Muscle of leg (tissue), 11 donors: ENCODE measurements around the gene ARHGEF11. TPM values are rescaled to one million over a fixed set of nuclear protein-coding genes. Genes with fewer than 3 reads are reported as not detected.

Experiments used
- DNase-seq: peaks from one replicate; pipeline ENCODE4 v3.0.0; 2013
- H3K27ac ChIP-seq: one replicate; pipeline ENCODE4 v1.5.1; 2013; ENCODE audit warnings: mild to moderate bottlenecking, low read length, control low read depth
- H3K27me3 ChIP-seq: one replicate; pipeline ENCODE4 v1.6.1; 2013; ENCODE audit warnings: low read length; ENCODE audit not compliant: control insufficient read depth, insufficient read depth
- H3K36me3 ChIP-seq: one replicate; pipeline ENCODE4 v1.6.1; 2013; ENCODE audit warnings: low read length; ENCODE audit not compliant: control insufficient read depth, insufficient read depth
- H3K4me1 ChIP-seq: one replicate; pipeline ENCODE4 v1.6.1; 2013; ENCODE audit warnings: low read length; ENCODE audit not compliant: control insufficient read depth, insufficient read depth
- H3K4me3 ChIP-seq: one replicate; pipeline ENCODE4 v1.5.1; 2013; ENCODE audit warnings: low read length, control low read depth
- H3K9me3 ChIP-seq: replicated peaks from 2 replicates; pipeline ENCODE4 v1.6.1; 2013; ENCODE audit warnings: low read depth, low read length; ENCODE audit not compliant: control insufficient read depth
- WGBS: methylation state at CpG from one replicate; pipeline ENCODE4 v1.1.5; 2013; ENCODE audit warnings: missing lambda C conversion rate; ENCODE audit not compliant: insufficient coverage; 5-methylcytosine and 5-hydroxymethylcytosine counted together
- polyA plus RNA-seq, 8 donors: library from polyadenylated mRNA; unstranded; fragments of 120-200 nt; gene quantifications; one replicate each; pipeline versions ENCODE4 v1.2.1 to v1.2.3, GENCODE V29; 2013; ENCODE audit warnings: inconsistent platforms in 1 of 8, low replicate concordance in 1 of 8; ENCODE audit not compliant: insufficient read length in 8 of 8, insufficient read depth in 1 of 8
- total RNA-seq: library from RNA; stranded (reverse); fragments of 120-200 nt; gene quantifications from one replicate; pipeline ENCODE4 v1.2.4, GENCODE V29; 2013

Gene ARHGEF11
- total and polyA plus RNA-seq, 9 donors, result 18.4 to 30.0 (median 22.3) TPM

DNA sequence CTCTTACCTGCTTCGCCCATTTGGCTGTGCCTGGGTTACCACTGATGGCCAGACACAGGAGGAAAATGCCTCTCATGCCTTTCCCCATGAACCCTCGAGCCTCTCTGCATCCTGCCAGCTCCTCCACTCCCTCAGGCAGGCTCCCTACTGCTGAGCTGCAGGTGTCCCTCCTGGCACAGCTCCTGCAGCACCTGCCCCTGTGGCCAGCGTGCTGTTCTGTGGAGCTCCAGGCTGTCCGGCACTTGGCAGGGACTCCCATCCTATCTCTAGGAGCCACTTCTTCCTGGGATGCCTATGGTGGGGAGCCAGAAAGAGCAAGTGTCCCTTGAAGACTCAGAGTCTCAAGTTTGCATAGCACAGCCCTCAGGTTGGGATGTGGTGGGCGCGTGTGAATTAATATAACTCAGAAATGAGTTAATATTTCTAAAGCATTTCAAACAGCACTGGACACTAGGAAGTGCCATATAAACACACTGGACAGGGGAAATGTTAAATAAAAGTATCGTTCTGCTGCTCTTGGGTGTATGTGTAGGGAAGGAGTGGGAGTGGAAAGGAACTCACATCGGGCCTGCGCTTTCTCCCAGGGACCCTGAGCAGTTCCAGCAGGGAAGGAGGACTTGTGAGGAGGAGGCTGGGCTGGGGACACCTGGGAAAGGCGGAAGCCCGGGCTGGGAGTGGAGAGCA is 122.4 kb downstream of the ARHGEF11 start:
- Histone ChIP-seq H3K36me3 (no peaks in the 10 kb centered on the region), H3K4me3 (no peak overlapping the region), H3K4me1 (peaks cover 36% of the 10 kb centered on the region), H3K27ac (no peak overlapping the region), H3K9me3 (peaks cover 1% of the 10 kb centered on the region), H3K27me3 (peaks cover 87% of the 10 kb centered on the region)
- 2% methylated on average over 9 of the region's 11 CpGs for WGBS
- DNase-seq, result no peak

GRCh38 chr1:156921053-156921529 is 124.5 kb downstream of the ARHGEF11 start:
- 90% methylated on average over 2 of the region's 7 CpGs for WGBS
- H3K4me1 ChIP-seq, result peaks cover 26% of the 10 kb centered on the region

GRCh38 chr1:156920233-156921052 is 125.1 kb downstream of the ARHGEF11 start, which contains the start of gene LRRC71:
LRRC71 (plus strand) TSS chr1:156920632; CDS start chr1:156920804, 172 bp downstream.
- Histone ChIP-seq H3K27me3 (peaks cover 64% of the 10 kb centered on the region), H3K4me3 (peak within 1 kb of the TSS; percentile 3), H3K27ac (no peak within 1 kb of the TSS), H3K4me1 (peaks cover 26% of the 10 kb centered on the region), H3K9me3 (peaks cover 2% of the 10 kb centered on the region), H3K36me3 (peaks cover 5% of the 10 kb centered on the region)
- WGBS, result 2% methylated on average over 66 of the region's 71 CpGs
- DNase-seq, result peak; percentile 87

More at GRCh38 chr1:156921053-156921529, 124.5 kb downstream of the ARHGEF11 start:
- no peak for DNase-seq
- Histone ChIP-seq H3K27ac (no peak overlapping the region), H3K4me3 (no peak overlapping the region), H3K36me3 (no peaks in the 10 kb centered on the region), H3K9me3 (peaks cover 2% of the 10 kb centered on the region), H3K27me3 (peaks cover 67% of the 10 kb centered on the region)

GRCh38 chr1:156914440-156914856 is 131.1 kb downstream of the ARHGEF11 start:
- peaks cover 38% of the 10 kb centered on the region for H3K36me3 ChIP-seq
- H3K4me1 ChIP-seq, result peaks cover 23% of the 10 kb centered on the region
- H3K4me3 ChIP-seq, result no peak overlapping the region

DNA sequence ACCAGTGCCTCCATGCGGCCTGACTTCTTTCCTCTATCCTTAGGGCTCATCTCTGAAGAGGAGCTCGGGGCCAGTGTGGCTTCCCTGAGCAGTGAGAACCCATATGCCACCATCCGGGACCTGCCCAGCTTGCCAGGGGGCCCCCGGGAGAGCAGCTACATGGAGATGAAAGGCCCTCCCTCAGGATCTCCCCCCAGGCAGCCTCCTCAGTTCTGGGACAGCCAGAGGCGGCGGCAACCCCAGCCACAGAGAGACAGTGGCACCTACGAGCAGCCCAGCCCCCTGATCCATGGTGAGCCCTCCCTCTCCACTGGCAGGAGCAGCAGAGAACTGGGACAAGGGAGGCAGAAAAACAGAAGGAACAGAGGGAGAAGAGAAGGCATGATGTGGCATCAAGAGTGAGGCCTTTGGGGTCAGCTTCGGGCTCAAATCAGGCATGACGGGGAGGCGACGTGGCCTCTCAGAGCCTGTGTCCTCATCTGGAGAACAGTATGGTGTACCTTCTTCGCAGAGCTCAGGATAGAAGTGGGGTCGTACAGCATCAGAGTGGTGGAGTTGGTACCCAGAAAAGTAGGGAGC is 131.6 kb downstream of the ARHGEF11 start:
- H3K9me3 ChIP-seq, result peaks cover 2% of the 10 kb centered on the region
- H3K27me3 ChIP-seq, result peaks cover 5% of the 10 kb centered on the region
- no peak for DNase-seq
- H3K36me3 ChIP-seq, result peaks cover 38% of the 10 kb centered on the region
- H3K4me1 ChIP-seq, result peaks cover 23% of the 10 kb centered on the region
- H3K4me3 ChIP-seq, result no peak overlapping the region
- H3K27ac ChIP-seq, result peak overlapping the region; percentile 42
- 81% methylated on average over 12 of the region's 13 CpGs for WGBS

More at GRCh38 chr1:156914440-156914856, 131.1 kb downstream of the ARHGEF11 start:
- H3K9me3 ChIP-seq, result peaks cover 2% of the 10 kb centered on the region
- peaks cover 6% of the 10 kb centered on the region for H3K27me3 ChIP-seq
- H3K27ac ChIP-seq, result no peak overlapping the region
- 82% methylated on average over 6 of the region's 9 CpGs for WGBS
- DNase-seq, result no peak

DNA sequence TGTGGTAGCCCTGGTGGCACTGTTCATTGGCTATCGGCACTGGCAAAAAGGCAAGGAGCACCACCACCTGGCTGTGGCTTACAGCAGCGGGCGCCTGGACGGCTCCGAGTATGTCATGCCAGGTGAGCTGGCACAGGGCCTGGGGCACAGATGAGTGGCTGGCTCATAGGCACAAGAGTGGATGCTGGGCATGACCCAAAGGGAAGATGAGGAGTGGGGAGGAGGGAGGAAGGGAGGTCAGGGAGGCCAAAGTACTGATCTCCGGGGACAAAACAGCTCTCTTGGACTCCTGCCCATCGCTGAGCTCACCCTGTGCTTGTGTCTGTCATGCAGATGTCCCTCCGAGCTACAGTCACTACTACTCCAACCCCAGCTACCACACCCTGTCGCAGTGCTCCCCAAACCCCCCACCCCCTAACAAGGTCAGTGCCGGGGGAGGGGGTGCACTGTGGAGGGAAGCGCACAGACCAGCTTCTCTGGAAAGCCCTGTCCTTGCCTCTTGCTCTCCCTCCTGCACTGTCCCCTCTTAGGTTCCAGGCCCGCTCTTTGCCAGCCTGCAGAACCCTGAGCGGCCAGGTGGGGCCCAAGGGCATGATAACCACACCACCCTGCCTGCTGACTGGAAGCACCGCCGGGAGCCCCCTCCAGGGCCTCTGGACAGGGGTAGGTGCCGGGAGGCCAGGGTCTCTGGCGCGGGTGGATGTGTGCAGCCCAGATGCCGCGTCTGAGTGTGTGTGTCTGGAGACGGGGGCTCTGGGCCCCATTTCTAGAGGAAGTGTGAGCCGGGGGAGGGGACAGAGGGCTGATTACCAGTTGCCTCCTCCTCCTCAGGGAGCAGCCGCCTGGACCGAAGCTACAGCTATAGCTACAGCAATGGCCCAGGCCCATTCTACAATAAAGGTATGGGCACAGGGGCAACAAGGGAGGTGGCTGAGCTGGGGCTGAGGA is 132.4 kb downstream of the ARHGEF11 start:
- peak; percentile 52 for DNase-seq
- H3K27me3 ChIP-seq, result peaks cover 11% of the 10 kb centered on the region
- peak overlapping the region; percentile 42 for H3K27ac ChIP-seq
- H3K4me3 ChIP-seq, result no peak overlapping the region
- H3K9me3 ChIP-seq, result peaks cover under 1% of the 10 kb centered on the region
- peaks cover 29% of the 10 kb centered on the region for H3K4me1 ChIP-seq
- H3K36me3 ChIP-seq, result peaks cover 45% of the 10 kb centered on the region
- 31% methylated on average over 16 of the region's 24 CpGs for WGBS

DNA sequence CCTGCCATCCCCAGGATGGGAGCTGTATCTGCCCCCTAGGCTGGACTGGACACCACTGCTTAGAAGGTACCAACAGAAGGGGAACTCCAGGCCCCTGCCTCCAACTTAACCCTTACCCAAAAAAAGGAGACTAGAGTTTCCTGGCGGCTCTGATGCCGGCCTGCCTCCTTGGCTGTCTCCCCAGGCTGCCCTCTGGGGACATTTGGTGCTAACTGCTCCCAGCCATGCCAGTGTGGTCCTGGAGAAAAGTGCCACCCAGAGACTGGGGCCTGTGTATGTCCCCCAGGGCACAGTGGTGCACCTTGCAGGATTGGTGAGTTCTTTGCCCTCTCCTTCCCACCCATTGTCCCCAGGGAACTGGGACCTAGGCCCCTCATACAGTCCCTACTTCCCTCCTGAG is 133.2 kb downstream of the ARHGEF11 start:
- no peaks in the 10 kb centered on the region for H3K9me3 ChIP-seq
- peaks cover 47% of the 10 kb centered on the region for H3K36me3 ChIP-seq
- peak overlapping the region; percentile 7 for H3K27ac ChIP-seq
- peaks cover 33% of the 10 kb centered on the region for H3K4me1 ChIP-seq
- no peak for DNase-seq
- no peak overlapping the region for H3K4me3 ChIP-seq
- 34% methylated on average over 2 of the region's 2 CpGs for WGBS
- H3K27me3 ChIP-seq, result peaks cover 17% of the 10 kb centered on the region

GRCh38 chr1:156911577-156912298 is 133.8 kb downstream of the ARHGEF11 start:
- 67% methylated on average over 1 of the region's 6 CpGs for WGBS

DNA sequence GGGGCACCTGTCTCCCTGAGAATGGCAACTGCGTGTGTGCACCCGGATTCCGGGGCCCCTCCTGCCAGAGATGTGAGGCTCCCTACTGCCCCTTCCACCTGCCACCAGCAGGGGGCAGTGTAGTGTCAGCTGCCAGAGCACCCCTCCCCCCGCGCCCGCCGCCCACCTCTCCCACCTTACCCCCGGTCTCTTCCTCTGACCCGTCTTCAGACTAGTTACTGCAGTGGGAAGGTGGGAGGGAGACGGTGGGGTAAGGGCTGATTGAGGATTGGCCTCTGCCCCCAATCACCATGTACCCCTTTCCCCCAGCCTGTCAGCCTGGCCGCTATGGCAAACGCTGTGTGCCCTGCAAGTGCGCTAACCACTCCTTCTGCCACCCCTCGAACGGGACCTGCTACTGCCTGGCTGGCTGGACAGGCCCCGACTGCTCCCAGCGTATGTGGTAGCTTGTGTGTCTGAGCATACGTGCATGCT is 135.2 kb downstream of the ARHGEF11 start:
- DNase-seq, result no peak
- H3K4me1 ChIP-seq, result peaks cover 39% of the 10 kb centered on the region
- H3K27ac ChIP-seq, result no peak overlapping the region
- peaks cover 54% of the 10 kb centered on the region for H3K36me3 ChIP-seq
- H3K4me3 ChIP-seq, result no peak overlapping the region
- H3K27me3 ChIP-seq, result peaks cover 19% of the 10 kb centered on the region
- no peaks in the 10 kb centered on the region for H3K9me3 ChIP-seq
- 51% methylated on average over 8 of the region's 18 CpGs for WGBS

More at GRCh38 chr1:156911577-156912298, 133.8 kb downstream of the ARHGEF11 start:
- Histone ChIP-seq H3K4me3 (no peak overlapping the region), H3K27ac (peak overlapping the region; percentile 7), H3K36me3 (peaks cover 51% of the 10 kb centered on the region), H3K4me1 (peaks cover 37% of the 10 kb centered on the region), H3K27me3 (peaks cover 19% of the 10 kb centered on the region), H3K9me3 (no peaks in the 10 kb centered on the region)
- no peak for DNase-seq
